HG03066 (cell line): ENCODE measurements around the gene TRIM4.

Experiments
- ATAC-seq: cut with Tn5 transposase; IDR thresholded peaks from one replicate; pipeline ENCODE4 v1.9.1; 2021; ENCODE audit warnings: low read depth; ENCODE audit not compliant: unreplicated experiment

TRIM4 gene

DNA sequence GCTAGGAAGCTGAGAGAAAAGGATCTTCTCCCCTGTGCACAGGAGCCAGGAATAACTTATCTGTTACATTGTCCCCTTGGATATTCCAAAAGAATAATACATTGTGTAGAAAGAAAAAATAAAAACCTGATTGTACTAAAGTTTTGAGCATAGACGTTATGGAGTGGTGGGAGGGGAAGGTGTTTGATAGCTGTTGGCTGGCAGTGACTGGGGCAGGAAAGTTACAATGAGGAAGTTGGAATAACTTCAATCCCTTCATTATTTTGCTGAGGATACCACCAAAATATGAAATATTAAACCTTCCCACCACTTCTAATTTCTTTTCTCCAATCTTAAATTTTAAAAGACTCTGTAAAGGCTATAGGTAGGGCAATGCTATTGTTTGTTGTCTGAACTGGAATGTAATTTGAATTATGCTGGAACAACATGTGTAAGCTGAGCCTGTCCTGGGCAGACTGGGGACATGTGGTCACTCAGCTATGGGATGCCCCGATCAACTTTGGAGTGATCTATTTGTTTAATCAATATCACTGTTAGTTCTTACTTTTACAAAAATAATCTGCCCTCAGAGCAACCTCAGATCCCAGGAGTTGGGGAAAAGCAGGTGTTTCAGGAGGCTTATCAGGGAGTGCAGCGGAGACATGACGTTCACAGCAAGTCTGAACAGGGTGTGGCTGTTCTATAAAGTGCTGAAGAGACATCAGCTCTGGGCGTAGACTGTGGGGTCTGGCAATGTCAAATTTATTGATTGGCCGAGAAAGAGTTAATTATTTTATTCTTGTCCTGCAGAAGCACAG, 70.7 kb downstream of the TRIM4 start:
- ATAC-seq = no peak

DNA sequence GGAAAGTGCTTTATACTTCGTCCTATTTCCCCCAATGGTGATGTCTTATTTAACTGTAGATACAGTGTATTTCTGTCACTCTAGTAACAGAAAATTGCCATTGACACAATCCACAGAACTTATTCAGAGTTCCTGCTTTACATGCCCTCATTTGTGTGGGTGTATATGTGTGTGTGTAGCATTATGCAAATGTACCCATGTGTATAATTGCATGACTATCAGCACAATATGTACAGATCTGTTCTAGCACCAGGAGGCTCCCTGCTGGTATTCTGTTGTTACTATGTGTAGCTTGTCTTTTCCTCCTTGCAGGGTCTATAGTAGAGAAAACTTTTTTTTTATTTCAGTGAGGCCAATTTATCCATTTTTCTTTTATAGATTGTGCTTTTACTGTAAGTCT, 75.0 kb downstream of the TRIM4 start:
- ATAC-seq = no peak

DNA sequence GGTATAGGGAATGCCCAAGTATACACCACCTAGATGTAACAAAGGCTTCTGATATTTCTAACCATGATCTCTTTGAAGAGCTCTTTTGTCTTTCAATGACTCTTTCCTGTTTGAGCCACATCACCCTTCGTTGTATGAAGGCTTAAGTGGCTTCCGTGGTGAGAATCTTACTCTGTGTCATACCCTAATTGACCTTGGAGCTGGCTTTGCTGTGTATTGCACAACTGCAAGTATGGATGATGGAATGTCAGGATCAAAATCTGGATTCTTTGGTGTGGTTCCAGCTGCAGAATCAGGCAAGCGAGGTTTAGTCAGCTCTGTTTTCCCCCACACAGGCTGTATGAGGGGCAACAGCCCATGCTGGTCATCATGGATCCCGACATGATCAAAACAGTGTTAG, 75.5 kb downstream of the TRIM4 start:
- ATAC-seq = no peak

DNA sequence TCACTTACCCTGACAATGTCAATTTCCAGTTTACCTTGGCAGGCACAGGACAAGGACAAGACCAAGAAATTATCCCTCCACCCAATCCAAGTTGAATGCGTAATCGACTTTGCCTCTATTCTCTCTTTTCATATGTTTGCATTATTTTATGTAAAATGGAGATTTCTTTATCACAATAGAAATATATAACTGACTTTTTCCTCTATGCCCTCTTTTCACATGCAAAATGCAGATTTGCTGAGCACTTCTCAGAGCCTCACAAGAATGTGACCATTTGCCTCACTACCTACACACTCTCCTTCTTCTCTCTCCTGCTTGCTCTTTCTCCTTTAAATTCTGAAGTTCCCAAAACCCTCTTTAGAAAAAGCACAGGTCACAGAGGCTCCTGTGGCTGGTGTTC, 76.4 kb downstream of the TRIM4 start:
- ATAC-seq = no peak
